HepG2 (cell line): ENCODE results near the gene MIPEP.
"Not testable (repeated sequence)": the region's sequence is repeated elsewhere in the genome, so short reads cannot be mapped to it uniquely, and the experiment has no call there.

Source experiments
- FIP1L1 ChIP-seq: fragments of 200-400 bp; formaldehyde crosslinking; IDR thresholded peaks from 2 replicates; pipeline ENCODE4 v1.6.1; 2018; ENCODE audit warnings: low read depth, mild to moderate bottlenecking, low read length, moderate library complexity, borderline replicate concordance; ENCODE audit not compliant: insufficient read depth
- FOXJ3 ChIP-seq: sonication (generic); formaldehyde crosslinking; IDR thresholded peaks from 2 replicates; pipeline ENCODE4 v1.4.0; 2020; ENCODE audit warnings: missing genetic modification reagents, mild to moderate bottlenecking, borderline replicate concordance
- GLI4 ChIP-seq: sonication (generic); formaldehyde crosslinking; IDR thresholded peaks from 2 replicates; pipeline ENCODE4 v1.5.1; 2020; ENCODE audit warnings: missing genetic modification reagents, mild to moderate bottlenecking, moderate library complexity, borderline replicate concordance
- HDAC6 ChIP-seq: fragments of 200-600 bp; sonication (generic); IDR thresholded peaks from 2 replicates; pipeline ENCODE4 v1.7.0; 2017; ENCODE audit warnings: mild to moderate bottlenecking, antibody characterized with exemption, low read length, low read depth
- MXD4 ChIP-seq: IDR thresholded peaks from 2 replicates; pipeline ENCODE4 v1.6.1; 2016; ENCODE audit warnings: mild to moderate bottlenecking, missing biosample characterization, missing genetic modification reagents
- NKX3-1 ChIP-seq: sonication (generic); formaldehyde crosslinking; IDR thresholded peaks from 2 replicates; pipeline ENCODE4 v1.5.0; 2020; ENCODE audit warnings: missing genetic modification reagents
- POLR2AphosphoS5 ChIP-seq: IDR thresholded peaks from 2 replicates; pipeline ENCODE4 v1.6.1; 2012; ENCODE audit warnings: low read depth, low read length
- STAT5B ChIP-seq: sonication (generic); formaldehyde crosslinking; IDR thresholded peaks from 2 replicates; pipeline ENCODE4 v1.4.0; 2020; ENCODE audit warnings: missing genetic modification reagents
- ZFP82 ChIP-seq: sonication (generic); formaldehyde crosslinking; IDR thresholded peaks from 2 replicates; pipeline ENCODE4 v1.5.1; 2020; ENCODE audit warnings: mild to moderate bottlenecking, missing genetic modification reagents, borderline replicate concordance
- ZNF274 ChIP-seq: sonication (generic); formaldehyde crosslinking; IDR thresholded peaks from 2 replicates; pipeline ENCODE4 v1.5.1; 2020; ENCODE audit warnings: mild to moderate bottlenecking, missing genetic modification reagents
- ZNF558 ChIP-seq: sonication (generic); formaldehyde crosslinking; IDR thresholded peaks from 2 replicates; pipeline ENCODE4 v1.9.0; 2022; ENCODE audit warnings: mild to moderate bottlenecking, missing genetic modification reagents, borderline replicate concordance
- ZNF772 ChIP-seq: sonication (generic); formaldehyde crosslinking; IDR thresholded peaks from 2 replicates; pipeline ENCODE4 v1.5.0; 2020; ENCODE audit warnings: mild to moderate bottlenecking, missing genetic modification reagents
- TF ChIP-seq, protein P1 (sequence below): sonication (generic); formaldehyde crosslinking; IDR thresholded peaks from 2 replicates; pipeline ENCODE4 v1.5.0; 2020; ENCODE audit warnings: mild to moderate bottlenecking, missing genetic modification reagents, moderate library complexity
- TF ChIP-seq, protein P2 (sequence below), 2 experiments: IDR thresholded peaks; 2 replicates each; pipeline ENCODE4 v1.6.1; 2011 to 2012; ENCODE audit warnings: low read length in 2 of 2, borderline replicate concordance in 1 of 2, low read depth in 1 of 2, mild to moderate bottlenecking in 1 of 2, moderate library complexity in 1 of 2

DNA sequence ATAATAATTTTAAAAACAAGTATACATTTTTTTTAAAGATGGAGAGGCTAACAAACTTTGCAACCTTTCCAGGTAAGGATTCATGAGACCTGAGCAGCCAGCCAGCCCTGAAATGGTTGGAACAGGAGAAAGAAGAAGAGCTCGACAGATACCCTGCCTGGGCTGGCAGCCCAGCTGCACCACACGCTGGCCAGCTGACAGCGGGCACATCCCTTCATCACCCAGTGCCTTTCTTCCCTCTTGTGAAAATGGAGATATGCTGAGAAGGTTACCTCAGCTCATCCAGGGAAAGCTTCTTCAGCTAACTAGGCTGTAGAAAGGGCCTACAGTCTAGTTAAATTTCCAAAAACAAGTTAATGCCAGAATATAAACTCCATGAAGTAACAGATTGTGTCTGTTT lies 4.8 kb downstream of the MIPEP start:
- not testable (repeated sequence) for TF ChIP-seq STAT5B (CRISPR knock-in tag); ZNF274 (CRISPR knock-in tag); FOXJ3 (CRISPR knock-in tag); GLI4 (CRISPR knock-in tag); NKX3-1; ZNF558 (CRISPR knock-in tag); HDAC6; MXD4 (CRISPR knock-in tag); FIP1L1; ZFP82 (CRISPR knock-in tag); ZNF772 (CRISPR knock-in tag); POLR2AphosphoS5
- TF ChIP-seq, protein P1, sequence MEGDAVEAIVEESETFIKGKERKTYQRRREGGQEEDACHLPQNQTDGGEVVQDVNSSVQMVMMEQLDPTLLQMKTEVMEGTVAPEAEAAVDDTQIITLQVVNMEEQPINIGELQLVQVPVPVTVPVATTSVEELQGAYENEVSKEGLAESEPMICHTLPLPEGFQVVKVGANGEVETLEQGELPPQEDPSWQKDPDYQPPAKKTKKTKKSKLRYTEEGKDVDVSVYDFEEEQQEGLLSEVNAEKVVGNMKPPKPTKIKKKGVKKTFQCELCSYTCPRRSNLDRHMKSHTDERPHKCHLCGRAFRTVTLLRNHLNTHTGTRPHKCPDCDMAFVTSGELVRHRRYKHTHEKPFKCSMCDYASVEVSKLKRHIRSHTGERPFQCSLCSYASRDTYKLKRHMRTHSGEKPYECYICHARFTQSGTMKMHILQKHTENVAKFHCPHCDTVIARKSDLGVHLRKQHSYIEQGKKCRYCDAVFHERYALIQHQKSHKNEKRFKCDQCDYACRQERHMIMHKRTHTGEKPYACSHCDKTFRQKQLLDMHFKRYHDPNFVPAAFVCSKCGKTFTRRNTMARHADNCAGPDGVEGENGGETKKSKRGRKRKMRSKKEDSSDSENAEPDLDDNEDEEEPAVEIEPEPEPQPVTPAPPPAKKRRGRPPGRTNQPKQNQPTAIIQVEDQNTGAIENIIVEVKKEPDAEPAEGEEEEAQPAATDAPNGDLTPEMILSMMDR (CRISPR knock-in tag), result not testable (repeated sequence)
- TF ChIP-seq, protein P2, sequence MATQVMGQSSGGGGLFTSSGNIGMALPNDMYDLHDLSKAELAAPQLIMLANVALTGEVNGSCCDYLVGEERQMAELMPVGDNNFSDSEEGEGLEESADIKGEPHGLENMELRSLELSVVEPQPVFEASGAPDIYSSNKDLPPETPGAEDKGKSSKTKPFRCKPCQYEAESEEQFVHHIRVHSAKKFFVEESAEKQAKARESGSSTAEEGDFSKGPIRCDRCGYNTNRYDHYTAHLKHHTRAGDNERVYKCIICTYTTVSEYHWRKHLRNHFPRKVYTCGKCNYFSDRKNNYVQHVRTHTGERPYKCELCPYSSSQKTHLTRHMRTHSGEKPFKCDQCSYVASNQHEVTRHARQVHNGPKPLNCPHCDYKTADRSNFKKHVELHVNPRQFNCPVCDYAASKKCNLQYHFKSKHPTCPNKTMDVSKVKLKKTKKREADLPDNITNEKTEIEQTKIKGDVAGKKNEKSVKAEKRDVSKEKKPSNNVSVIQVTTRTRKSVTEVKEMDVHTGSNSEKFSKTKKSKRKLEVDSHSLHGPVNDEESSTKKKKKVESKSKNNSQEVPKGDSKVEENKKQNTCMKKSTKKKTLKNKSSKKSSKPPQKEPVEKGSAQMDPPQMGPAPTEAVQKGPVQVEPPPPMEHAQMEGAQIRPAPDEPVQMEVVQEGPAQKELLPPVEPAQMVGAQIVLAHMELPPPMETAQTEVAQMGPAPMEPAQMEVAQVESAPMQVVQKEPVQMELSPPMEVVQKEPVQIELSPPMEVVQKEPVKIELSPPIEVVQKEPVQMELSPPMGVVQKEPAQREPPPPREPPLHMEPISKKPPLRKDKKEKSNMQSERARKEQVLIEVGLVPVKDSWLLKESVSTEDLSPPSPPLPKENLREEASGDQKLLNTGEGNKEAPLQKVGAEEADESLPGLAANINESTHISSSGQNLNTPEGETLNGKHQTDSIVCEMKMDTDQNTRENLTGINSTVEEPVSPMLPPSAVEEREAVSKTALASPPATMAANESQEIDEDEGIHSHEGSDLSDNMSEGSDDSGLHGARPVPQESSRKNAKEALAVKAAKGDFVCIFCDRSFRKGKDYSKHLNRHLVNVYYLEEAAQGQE (IDR thresholded peaks at IDR 0.05; ENCODE audit: borderline replicate concordance in 1 of 2, low read depth in 1 of 2, low read length in 2 of 2), result not testable (repeated sequence)
